Right lobe of liver (tissue), 6 donors: ENCODE measurements around the gene IFT27. TPM values are rescaled to one million over a fixed set of nuclear protein-coding genes. Genes with fewer than 3 reads are reported as not detected.

Experiments used
- ATAC-seq, 4 donors: fragments of 200-7000 bp; cut with Tn5 transposase; one replicate each; pipeline ENCODE4 v1.9.1; 2020; ENCODE audit warnings: mild to moderate bottlenecking in 4 of 4, moderate library complexity in 4 of 4
- DNase-seq, 3 donors: peaks; one replicate each; pipeline ENCODE4 v3.0.0-alpha.2; 2020
- H3K27ac ChIP-seq, 3 donors: fragments of 200-600 bp; one replicate each; pipeline ENCODE4 v1.8.0; 2022
- H3K27me3 ChIP-seq, 2 donors: fragments of 200-600 bp; one replicate each; pipeline ENCODE4 v1.8.0; 2022
- H3K36me3 ChIP-seq, 4 donors: fragments of 200-600 bp; sonication (generic) in 1 of 4; one replicate each; pipeline versions ENCODE4 v1.5.1 to v1.8.0; 2017 to 2022; ENCODE audit warnings: control low read depth in 1 of 4
- H3K4me1 ChIP-seq, 4 donors: fragments of 200-600 bp; sonication (generic) in 1 of 4; one replicate each; pipeline versions ENCODE4 v1.5.1 to v1.8.0; 2017 to 2022; ENCODE audit warnings: control low read depth in 1 of 4
- H3K4me3 ChIP-seq, 3 donors: fragments of 200-600 bp; one replicate each; pipeline ENCODE4 v1.8.0; 2022
- H3K9me3 ChIP-seq, 4 donors: fragments of 200-600 bp; sonication (generic) in 1 of 4; one replicate each; pipeline versions ENCODE4 v1.5.1 to v1.8.0; 2017 to 2022; ENCODE audit warnings: control low read depth in 1 of 4
- CTCF ChIP-seq, 4 donors: fragments of 200-600 bp in 3 of 4; fragments of 450-650 bp in 1 of 4; IDR thresholded peaks; one replicate each; pipeline versions ENCODE4 v1.5.1 to v1.8.0; 2016 to 2022; ENCODE audit warnings: antibody characterized with exemption in 4 of 4, mild to moderate bottlenecking in 2 of 4
- POLR2A ChIP-seq: fragments of 450-650 bp; IDR thresholded peaks from one replicate; pipeline ENCODE4 v1.6.1; 2017; ENCODE audit warnings: antibody characterized with exemption, mild to moderate bottlenecking
- WGBS: methylation state at CpG from one replicate; pipeline ENCODE4 v1.1.6; 2018; ENCODE audit warnings: low coverage, low lambda C conversion rate; ENCODE audit not compliant: insufficient coverage; ENCODE audit errors: missing lambda C conversion rate; 5-methylcytosine and 5-hydroxymethylcytosine counted together
- intact Hi-C, 2 donors: fragments of 100-400 bp; cut with DNase I; formaldehyde crosslinking; loops; one replicate each; pipeline versions ENCODE4 v1.11.2 to v1.14.1; 2022
- total RNA-seq, 6 experiments: library from RNA; depleted of rRNA in 2 of 6; stranded (reverse); fragments of >200 nt in 2 of 6; fragmentation: NEBNext Ultra II Directional in 3 of 6; extraction: Animal tissue kit (Norgen Biotek cat#: 25700) in 3 of 6; gene quantifications; one replicate each; pipeline versions ENCODE4 v1.1.0 to v1.2.4, GENCODE V29; 2016 to 2023
- donor health status: DM: no; HTN: yes; CAD: no.
- donor health status: DM: no; HTN: no; CAD: no.
- donor health status: DM: no; HTN: no; CAD: no.
- donor health status: DM: no; HTN: yes; CAD: no.
- donor health status: DM: no; HTN: yes; CAD: no.

IFT27 gene
- total RNA-seq, 6 experiments from 2014 or later: 10.3 to 17.4 (median 14.8) TPM

- H3K36me3 ChIP-seq: no peaks in the 10 kb centered on the region
- no peak for DNase-seq
- no peaks in the 10 kb centered on the region for H3K27me3 ChIP-seq
- no peak overlapping the region for H3K4me3 ChIP-seq
- H3K27ac ChIP-seq: no peak overlapping the region
- TF ChIP-seq CTCF (IDR thresholded peaks at IDR 0.05) (no peak), POLR2A (no peak)
- WGBS: 56% methylated on average over 6 of the region's 12 CpGs
- no peaks in the 10 kb centered on the region for H3K4me1 ChIP-seq
- no peaks in the 10 kb centered on the region for H3K9me3 ChIP-seq
- intact Hi-C loops: no loop called here
- no peak for ATAC-seq
These were observed 22.0 kb downstream of the IFT27 start for GRCh38 chr22:36753916-36754315.

DNA sequence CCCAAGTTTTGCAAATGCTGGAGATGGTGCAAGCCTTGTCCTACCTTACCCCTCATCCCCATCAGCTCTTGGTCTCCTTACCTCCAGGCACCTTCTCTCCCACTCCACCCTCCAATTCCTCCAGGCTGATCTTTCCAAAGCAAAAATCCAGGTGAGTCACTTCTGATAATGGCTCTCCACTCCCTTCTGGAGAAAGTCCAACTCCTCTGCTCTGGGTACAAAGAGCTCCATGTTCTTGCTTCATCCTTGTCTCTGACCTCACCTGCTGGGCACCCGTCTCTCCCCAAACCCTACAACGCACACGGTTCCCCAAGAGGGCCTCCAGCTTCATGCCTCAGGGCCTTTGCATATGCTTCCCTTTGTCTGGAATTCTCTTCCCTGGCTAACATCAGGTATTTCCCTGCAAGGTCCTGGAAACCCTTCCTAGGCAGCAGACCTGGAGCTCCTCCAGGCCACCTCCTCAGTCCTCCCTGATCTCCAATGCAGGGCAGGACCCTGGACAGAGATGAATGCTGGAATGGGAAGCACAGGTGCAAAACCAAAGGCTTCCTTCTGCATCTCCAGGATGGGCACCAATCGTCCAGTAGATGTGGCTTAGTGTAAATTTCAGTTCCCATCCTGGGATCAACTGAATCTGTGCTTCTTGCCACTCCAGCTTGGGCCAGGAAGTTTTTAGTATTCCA is 22.7 kb downstream of the IFT27 start:
- no peaks in the 10 kb centered on the region for H3K27me3 ChIP-seq
- TF ChIP-seq POLR2A: no peak
- no peak for TF ChIP-seq CTCF (IDR thresholded peaks at IDR 0.05)
- whole genome bisulfite sequencing: 60% methylated on average over 3 of the region's 4 CpGs
- H3K9me3 ChIP-seq: no peaks in the 10 kb centered on the region
- no peaks in the 10 kb centered on the region for H3K36me3 ChIP-seq
- ATAC-seq (no peak), DNase-seq (no peak)
- intact Hi-C loops: no loop called here
- no peak overlapping the region for H3K27ac ChIP-seq
- no peaks in the 10 kb centered on the region for H3K4me1 ChIP-seq
- no peak overlapping the region for H3K4me3 ChIP-seq

DNA sequence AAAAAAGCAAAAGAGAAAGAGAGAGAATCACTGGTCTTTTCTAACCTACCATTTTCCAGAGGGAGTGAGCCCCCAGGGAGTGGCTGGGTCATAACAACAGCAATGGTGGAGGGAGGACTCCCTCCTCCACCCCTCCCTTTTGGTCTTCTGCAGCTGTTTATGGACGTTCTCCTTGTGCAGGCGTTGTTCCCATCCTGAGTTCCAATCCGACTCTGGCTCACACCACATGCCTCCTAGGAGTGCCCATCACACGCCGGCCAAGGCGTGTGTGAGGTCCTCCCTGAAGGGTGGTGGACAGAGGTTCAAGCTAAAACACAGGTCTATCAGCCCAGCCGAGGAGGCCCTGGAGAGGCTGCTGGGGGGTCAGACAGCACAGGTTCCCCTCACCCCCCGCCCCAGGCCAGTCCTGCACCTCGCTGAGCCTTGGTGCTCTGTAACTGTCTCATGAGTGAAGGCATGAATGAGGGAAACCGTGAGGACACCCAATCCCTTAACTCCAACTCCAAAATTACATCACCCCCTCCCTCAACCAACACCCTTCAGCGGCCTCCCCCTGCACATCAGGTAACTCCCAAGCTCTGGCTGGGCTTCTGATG is 29.4 kb downstream of the IFT27 start:
- DNase-seq (no peak), ATAC-seq (no peak)
- no peak overlapping the region for H3K27ac ChIP-seq
- H3K36me3 ChIP-seq: no peaks in the 10 kb centered on the region
- no peaks in the 10 kb centered on the region for H3K27me3 ChIP-seq
- WGBS: 17% methylated on average over 3 of the region's 11 CpGs
- intact Hi-C loops: no loop called here
- no peak overlapping the region for H3K4me3 ChIP-seq
- H3K4me1 ChIP-seq: no peaks in the 10 kb centered on the region
- TF ChIP-seq POLR2A (no peak), CTCF (IDR thresholded peaks at IDR 0.05) (no peak)
- no peaks in the 10 kb centered on the region for H3K9me3 ChIP-seq

DNA sequence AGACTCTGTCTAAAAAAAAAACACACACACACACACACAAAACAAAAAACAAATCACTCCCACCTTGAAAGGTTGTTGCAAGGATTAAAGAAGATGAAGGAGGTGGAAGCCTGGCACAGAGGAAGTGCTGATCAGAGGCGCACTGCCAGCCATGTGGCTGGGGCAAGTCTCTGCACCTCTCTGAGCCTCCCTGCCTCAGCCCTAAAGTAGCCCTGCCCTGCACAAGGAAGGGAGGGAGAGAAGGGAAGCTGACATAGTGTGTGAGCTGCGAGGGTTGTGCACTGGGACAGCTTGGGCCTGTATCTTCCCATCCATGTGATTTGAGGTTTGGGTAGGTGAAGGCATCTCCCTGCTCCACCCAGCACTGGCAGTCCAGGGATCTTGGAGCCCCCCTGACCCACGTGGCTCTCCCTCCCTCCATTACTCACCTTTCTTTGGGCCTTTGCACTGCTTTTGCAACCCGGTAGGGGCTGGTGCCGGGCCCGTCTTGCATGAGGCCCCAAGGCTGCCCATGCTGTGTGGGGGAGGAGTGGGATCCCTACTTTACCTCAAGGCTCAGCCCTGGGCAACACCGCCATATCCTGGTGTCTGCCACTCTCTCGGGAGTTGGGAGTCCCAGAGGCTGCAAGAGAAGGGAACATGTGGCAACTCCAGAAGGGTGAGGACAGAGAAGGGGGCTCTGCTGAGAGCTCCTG is 30.5 kb downstream of the IFT27 start:
- Histone ChIP-seq H3K36me3 (no peaks in the 10 kb centered on the region), H3K27me3 (no peaks in the 10 kb centered on the region), H3K27ac (no peak overlapping the region), H3K9me3 (no peaks in the 10 kb centered on the region), H3K4me1 (no peaks in the 10 kb centered on the region), H3K4me3 (no peak overlapping the region)
- 60% methylated on average over 6 of the region's 8 CpGs for WGBS
- DNase-seq (no peak), ATAC-seq (peak in 1 of 4 donors; percentile 25)
- intact Hi-C loops: no loop called here
- TF ChIP-seq POLR2A (no peak), CTCF (IDR thresholded peaks at IDR 0.05) (no peak)
